Measurements from ENCODE around the gene DNAJC1.

GRCh38 chr10:21754410-21755011 is 249.0 kb downstream of the DNAJC1 start:
- TF ChIP-seq CTCF (IDR thresholded peaks at IDR 0.05) (no peak), REST (IDR thresholded peaks at IDR 0.05; ENCODE audit: insufficient read depth in 1 of 2, low read depth in 2 of 2, low read length in 1 of 2) (no peak), POLR2AphosphoS5 (IDR thresholded peaks at IDR 0.05; ENCODE audit: low read depth, low read length) (no peak), TCF7L2 (IDR thresholded peaks at IDR 0.05; ENCODE audit: low read depth, low read length) (no peak)

Measured in Panc1 (cell line).